Smooth muscle cell (in vitro differentiated cells): ENCODE measurements around the gene SCML2. TPM values are rescaled to one million over a fixed set of nuclear protein-coding genes. Genes with fewer than 3 reads are reported as not detected.

Experiments
- DNase-seq: peaks from one replicate; lab custom pipeline; 2025; ENCODE audit not compliant: unreplicated experiment; lab: John Stamatoyannopoulos, UW
- H2AFZ ChIP-seq: fragments of 200-600 bp; sonication (generic); 2 replicates; pipeline ENCODE4 v1.6.0; 2016; ENCODE audit warnings: antibody characterized with exemption, low read depth, mild to moderate bottlenecking
- H3F3A ChIP-seq: fragments of 200-600 bp; sonication (generic); 2 replicates; pipeline ENCODE4 v1.6.0; 2017; ENCODE audit warnings: antibody characterized with exemption, low read depth
- H3K27ac ChIP-seq: fragments of 200-600 bp; sonication (generic); 2 replicates; pipeline ENCODE4 v1.5.1; 2016; ENCODE audit warnings: low read depth, mild to moderate bottlenecking
- H3K27me3 ChIP-seq: fragments of 200-600 bp; sonication (generic); 2 replicates; pipeline ENCODE4 v1.6.1; 2016; ENCODE audit warnings: low read depth, mild to moderate bottlenecking
- H3K36me3 ChIP-seq: fragments of 200-600 bp; sonication (generic); 2 replicates; pipeline ENCODE4 v1.5.1; 2016; ENCODE audit warnings: low read depth
- H3K4me1 ChIP-seq: fragments of 200-600 bp; sonication (generic); 2 replicates; pipeline ENCODE4 v1.5.1; 2016; ENCODE audit warnings: low read depth
- H3K4me2 ChIP-seq: fragments of 200-600 bp; sonication (generic); 2 replicates; pipeline ENCODE4 v1.6.0; 2016; ENCODE audit warnings: mild to moderate bottlenecking
- H3K4me3 ChIP-seq: fragments of 200-600 bp; sonication (generic); 2 replicates; pipeline ENCODE4 v1.5.1; 2016; ENCODE audit warnings: mild to moderate bottlenecking
- H3K79me2 ChIP-seq: fragments of 200-600 bp; sonication (generic); 2 replicates; pipeline ENCODE4 v1.6.0; 2016; ENCODE audit warnings: low read depth, mild to moderate bottlenecking
- H3K9ac ChIP-seq: fragments of 200-600 bp; sonication (generic); 2 replicates; pipeline ENCODE4 v1.6.0; 2016; ENCODE audit warnings: low read depth
- H3K9me3 ChIP-seq: fragments of 200-600 bp; sonication (generic); replicated peaks from 2 replicates; pipeline ENCODE4 v1.5.1; 2016; ENCODE audit warnings: low read depth
- H4K20me1 ChIP-seq: fragments of 200-600 bp; sonication (generic); 2 replicates; pipeline ENCODE4 v1.6.0; 2016; ENCODE audit warnings: low read depth
- CTCF ChIP-seq: fragments of 200-600 bp; sonication (generic); IDR thresholded peaks from 2 replicates; pipeline ENCODE4 v1.5.1; 2017; ENCODE audit warnings: borderline replicate concordance, mild to moderate bottlenecking, antibody characterized with exemption; ENCODE audit not compliant: insufficient read depth, poor library complexity, severe bottlenecking
- WGBS: methylation state at CpG from one replicate; pipeline ENCODE4 v1.1.7; 2016; ENCODE audit warnings: low lambda C conversion rate; 5-methylcytosine and 5-hydroxymethylcytosine counted together
- polyA plus RNA-seq: library from polyadenylated mRNA; unstranded; fragments of >200 nt; fragmentation: Nextera tagmentation; extraction: Ambion mirVana; gene quantifications from 2 replicates; pipeline ENCODE4 v1.2.1, GENCODE V29; 2016
- total RNA-seq: library from RNA; depleted of rRNA; stranded (reverse); fragments of >200 nt; gene quantifications from 2 replicates; pipeline ENCODE4 v1.2.3, GENCODE V29; 2014

SCML2 gene
- total and polyA plus RNA-seq, 2 experiments from 2014 or later, result 1.5 to 1.8 TPM

DNA sequence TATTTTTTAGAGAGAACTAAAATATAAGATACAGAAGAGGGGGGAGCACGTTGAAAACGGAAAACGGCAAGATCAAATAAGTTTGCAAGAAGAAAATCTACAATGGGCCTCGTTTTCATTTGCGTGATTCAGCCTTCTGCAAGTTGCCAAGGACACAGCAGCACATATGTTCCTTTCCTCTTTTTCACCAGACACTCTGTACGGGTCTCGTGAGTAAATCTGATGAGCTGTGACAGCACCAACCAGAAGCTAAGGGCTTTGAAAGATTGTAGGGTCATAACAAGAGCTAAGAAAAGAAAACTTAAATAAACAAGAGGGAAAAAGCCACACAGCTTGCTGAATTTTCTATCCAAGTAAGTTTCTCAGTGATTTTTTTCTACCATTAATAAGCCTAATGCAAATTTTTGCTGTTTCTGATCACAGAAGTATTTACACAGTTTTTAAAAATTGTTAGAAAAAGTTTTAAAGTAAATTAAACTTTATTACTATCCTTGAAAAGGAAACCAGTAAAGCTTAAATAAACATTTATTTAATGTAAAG, 63.4 kb downstream of the SCML2 start:
- no peak for TF ChIP-seq CTCF
- Histone ChIP-seq H2AFZ (no peak overlapping the region), H3K4me3 (no peak overlapping the region), H4K20me1 (no peaks in the 10 kb centered on the region), H3K4me1 (no peaks in the 10 kb centered on the region), H3K27ac (no peak overlapping the region), H3K36me3 (no peaks in the 10 kb centered on the region), H3K79me2 (no peaks in the 10 kb centered on the region), H3K4me2 (no peak overlapping the region), H3F3A (no peaks in the 10 kb centered on the region), H3K27me3 (no peaks in the 10 kb centered on the region), H3K9ac (no peak overlapping the region), H3K9me3 (no peaks in the 10 kb centered on the region)
- DNase-seq, result no peak
- WGBS, result 68% methylated on average over 7 of the region's 7 CpGs

- Histone ChIP-seq H4K20me1 (no peaks in the 10 kb centered on the region), H3K4me1 (no peaks in the 10 kb centered on the region), H3K79me2 (no peaks in the 10 kb centered on the region), H3F3A (no peaks in the 10 kb centered on the region), H3K27ac (no peak overlapping the region), H3K4me2 (no peak overlapping the region), H3K27me3 (no peaks in the 10 kb centered on the region), H3K4me3 (no peak overlapping the region), H3K36me3 (no peaks in the 10 kb centered on the region), H3K9me3 (no peaks in the 10 kb centered on the region), H3K9ac (no peak overlapping the region), H2AFZ (no peak overlapping the region)
- DNase-seq, result no peak
- WGBS, result 50% methylated on average over 4 of the region's 4 CpGs
- no peak for TF ChIP-seq CTCF
These were observed 64.3 kb downstream of the SCML2 start for GRCh38 chrX:18290200-18290599.

DNA sequence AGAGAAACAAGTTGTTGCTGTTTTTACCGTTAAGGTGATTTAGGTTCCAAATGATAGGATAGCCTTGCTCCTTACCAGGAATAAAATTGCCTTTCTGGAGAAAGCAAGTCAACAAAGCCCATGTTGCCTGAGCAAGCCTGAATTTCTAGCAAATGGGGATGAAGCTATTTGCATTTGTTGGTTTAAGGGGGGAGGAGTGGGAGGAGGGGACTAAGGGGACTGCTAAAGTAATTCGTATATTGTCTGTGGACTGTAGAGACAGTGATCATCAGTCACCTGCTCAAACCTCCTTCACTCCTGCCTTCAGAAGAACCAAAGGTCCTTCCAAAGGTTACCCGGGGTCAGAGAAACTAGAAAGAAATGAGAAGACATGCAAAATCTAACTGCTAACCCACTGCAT, 65.8 kb downstream of the SCML2 start:
- Histone ChIP-seq H3K4me1 (no peaks in the 10 kb centered on the region), H2AFZ (no peak overlapping the region), H3K9ac (no peak overlapping the region), H4K20me1 (no peaks in the 10 kb centered on the region), H3K27ac (no peak overlapping the region), H3K4me3 (no peak overlapping the region), H3F3A (no peaks in the 10 kb centered on the region), H3K36me3 (no peaks in the 10 kb centered on the region), H3K9me3 (no peaks in the 10 kb centered on the region), H3K27me3 (no peaks in the 10 kb centered on the region), H3K4me2 (no peak overlapping the region), H3K79me2 (no peaks in the 10 kb centered on the region)
- WGBS, result 52% methylated on average over 3 of the region's 3 CpGs
- DNase-seq, result no peak
- TF ChIP-seq CTCF, result no peak

GRCh38 chrX:18286322-18286831, 68.1 kb downstream of the SCML2 start:
- no peak overlapping the region for H3K4me3 ChIP-seq
- H4K20me1 ChIP-seq, result no peaks in the 10 kb centered on the region
- no peak overlapping the region for H3K4me2 ChIP-seq
- no peaks in the 10 kb centered on the region for H3K27me3 ChIP-seq
- H3K9ac ChIP-seq, result no peak overlapping the region
- 77% methylated on average over 3 of the region's 3 CpGs for WGBS
- no peaks in the 10 kb centered on the region for H3K36me3 ChIP-seq
- TF ChIP-seq CTCF, result no peak
- no peak overlapping the region for H3K27ac ChIP-seq
- no peak for DNase-seq
- no peaks in the 10 kb centered on the region for H3K4me1 ChIP-seq
- H3K9me3 ChIP-seq, result no peaks in the 10 kb centered on the region
- no peaks in the 10 kb centered on the region for H3F3A ChIP-seq
- no peaks in the 10 kb centered on the region for H3K79me2 ChIP-seq
- no peak overlapping the region for H2AFZ ChIP-seq
